ENCODE data around the gene APBB2.

The APBB2 gene

GRCh38 chr4:41129128-41129754 lies 85.1 kb downstream of the APBB2 start:
- no peak for DNase-seq (ENCODE audit: low read depth)
- H3K4me3 ChIP-seq (ENCODE audit: low read depth, low read length): no peak overlapping the region
- TF ChIP-seq POLR2A (IDR thresholded peaks at IDR 0.05; ENCODE audit: extremely low read depth, insufficient read length) (no peak), MAX (IDR thresholded peaks at IDR 0.05; ENCODE audit: low read depth, low read length) (no peak), MYC (IDR thresholded peaks at IDR 0.05; ENCODE audit: low read depth, low read length) (no peak), CTCF (IDR thresholded peaks at IDR 0.05; ENCODE audit: low read depth, low read length) (no peak)

GRCh38 chr4:41125558-41126311 lies 88.6 kb downstream of the APBB2 start:
- DNase-seq (ENCODE audit: low read depth): no peak

GRCh38 chr4:41124916-41125548 lies 89.3 kb downstream of the APBB2 start:
- TF ChIP-seq POLR2A (IDR thresholded peaks at IDR 0.05; ENCODE audit: extremely low read depth, insufficient read length) (no peak), MYC (IDR thresholded peaks at IDR 0.05; ENCODE audit: low read depth, low read length) (no peak), MAX (IDR thresholded peaks at IDR 0.05; ENCODE audit: low read depth, low read length) (no peak)
- no peak overlapping the region for H3K4me3 ChIP-seq (ENCODE audit: low read depth, low read length)
- no peak for DNase-seq (ENCODE audit: low read depth)

More at GRCh38 chr4:41125558-41126311, 88.6 kb downstream of the APBB2 start:
- TF ChIP-seq MAX (IDR thresholded peaks at IDR 0.05; ENCODE audit: low read depth, low read length) (no peak), CTCF (IDR thresholded peaks at IDR 0.05; ENCODE audit: low read depth, low read length) (no peak), POLR2A (IDR thresholded peaks at IDR 0.05; ENCODE audit: extremely low read depth, insufficient read length) (no peak), MYC (IDR thresholded peaks at IDR 0.05; ENCODE audit: low read depth, low read length) (no peak)
- no peak overlapping the region for H3K4me3 ChIP-seq (ENCODE audit: low read depth, low read length)

- TF ChIP-seq CTCF (IDR thresholded peaks at IDR 0.05; ENCODE audit: low read depth, low read length) (no peak), POLR2A (IDR thresholded peaks at IDR 0.05; ENCODE audit: extremely low read depth, insufficient read length) (no peak), MYC (IDR thresholded peaks at IDR 0.05; ENCODE audit: low read depth, low read length) (no peak), MAX (IDR thresholded peaks at IDR 0.05; ENCODE audit: low read depth, low read length) (no peak)
- no peak overlapping the region for H3K4me3 ChIP-seq (ENCODE audit: low read depth, low read length)
- no peak for DNase-seq (ENCODE audit: low read depth)
Observed at GRCh38 chr4:41122775-41123174, 91.6 kb downstream of the APBB2 start.

GRCh38 chr4:41122309-41122708 lies 92.0 kb downstream of the APBB2 start:
- no peak overlapping the region for H3K4me3 ChIP-seq (ENCODE audit: low read depth, low read length)
- TF ChIP-seq CTCF (IDR thresholded peaks at IDR 0.05; ENCODE audit: low read depth, low read length) (no peak), MYC (IDR thresholded peaks at IDR 0.05; ENCODE audit: low read depth, low read length) (no peak), POLR2A (IDR thresholded peaks at IDR 0.05; ENCODE audit: extremely low read depth, insufficient read length) (no peak), MAX (IDR thresholded peaks at IDR 0.05; ENCODE audit: low read depth, low read length) (no peak)
- DNase-seq (ENCODE audit: low read depth): no peak

- no peak overlapping the region for H3K4me3 ChIP-seq (ENCODE audit: low read depth, low read length)
- TF ChIP-seq MAX (IDR thresholded peaks at IDR 0.05; ENCODE audit: low read depth, low read length) (no peak), CTCF (IDR thresholded peaks at IDR 0.05; ENCODE audit: low read depth, low read length) (no peak)
- DNase-seq (ENCODE audit: low read depth): no peak
Observed at GRCh38 chr4:41121906-41122305, 92.4 kb downstream of the APBB2 start.

Measured in NB4 (cell line).